Mucosa of stomach (tissue), 1 donor: ENCODE data around the gene PPWD1.
"Not testable (repeated sequence)": the region's sequence is repeated elsewhere in the genome, so short reads cannot be mapped to it uniquely, and the experiment has no call there.

Source experiments
- H3K27me3 ChIP-seq: one replicate; pipeline ENCODE4 v1.7.0; 2013; ENCODE audit warnings: mild to moderate bottlenecking, low read length; ENCODE audit not compliant: control insufficient read depth, insufficient read depth
- H3K36me3 ChIP-seq: one replicate; pipeline ENCODE4 v1.7.0; 2013; ENCODE audit warnings: low read length; ENCODE audit not compliant: control insufficient read depth, insufficient read depth
- H3K4me1 ChIP-seq: one replicate; pipeline ENCODE4 v1.7.0; 2013; ENCODE audit warnings: mild to moderate bottlenecking, low read length; ENCODE audit not compliant: control insufficient read depth, insufficient read depth
- H3K4me3 ChIP-seq: one replicate; pipeline ENCODE4 v1.7.0; 2013; ENCODE audit warnings: low read length
- H3K9ac ChIP-seq: one replicate; pipeline ENCODE4 v1.7.0; 2013; ENCODE audit warnings: mild to moderate bottlenecking, low read length, moderate library complexity
- H3K9me3 ChIP-seq: one replicate; pipeline ENCODE4 v1.7.0; 2013; ENCODE audit warnings: mild to moderate bottlenecking, low read length, moderate library complexity; ENCODE audit not compliant: control insufficient read depth
- donor health status: Pancreatic carcinoma.

The PPWD1 gene

GRCh38 chr5:65563777-65564176 is 681 bp downstream of the PPWD1 start:
- Histone ChIP-seq H3K9ac (peak overlapping the region; percentile 79), H3K4me1 (peaks cover 5% of the 10 kb centered on the region), H3K9me3 (no peaks in the 10 kb centered on the region), H3K4me3 (peak overlapping the region; percentile 89), H3K36me3 (no peaks in the 10 kb centered on the region), H3K27me3 (no peaks in the 10 kb centered on the region)

GRCh38 chr5:65566505-65566904 is 3.4 kb downstream of the PPWD1 start:
- no peak overlapping the region for H3K4me3 ChIP-seq
- H3K27me3 ChIP-seq: no peaks in the 10 kb centered on the region
- no peaks in the 10 kb centered on the region for H3K9me3 ChIP-seq
- peaks cover 4% of the 10 kb centered on the region for H3K36me3 ChIP-seq
- no peak overlapping the region for H3K9ac ChIP-seq
- peaks cover 5% of the 10 kb centered on the region for H3K4me1 ChIP-seq

- H3K9ac ChIP-seq: no peak overlapping the region
- no peaks in the 10 kb centered on the region for H3K9me3 ChIP-seq
- no peak overlapping the region for H3K4me3 ChIP-seq
- H3K36me3 ChIP-seq: peaks cover 4% of the 10 kb centered on the region
- H3K4me1 ChIP-seq: no peaks in the 10 kb centered on the region
- no peaks in the 10 kb centered on the region for H3K27me3 ChIP-seq
Measured at GRCh38 chr5:65570598-65571226, 7.6 kb downstream of the PPWD1 start.

GRCh38 chr5:65577141-65577540 is 14.0 kb downstream of the PPWD1 start:
- Histone ChIP-seq H3K36me3 (peaks cover 4% of the 10 kb centered on the region), H3K27me3 (no peaks in the 10 kb centered on the region), H3K9ac (no peak overlapping the region)

GRCh38 chr5:65588694-65589093 is 25.6 kb downstream of the PPWD1 start:
- Histone ChIP-seq H3K36me3 (no peaks in the 10 kb centered on the region), H3K27me3 (no peaks in the 10 kb centered on the region), H3K9me3 (no peaks in the 10 kb centered on the region), H3K9ac (no peak overlapping the region), H3K4me1 (no peaks in the 10 kb centered on the region), H3K4me3 (no peak overlapping the region)

More at GRCh38 chr5:65577141-65577540, 14.0 kb downstream of the PPWD1 start:
- H3K4me3 ChIP-seq: no peak overlapping the region
- no peaks in the 10 kb centered on the region for H3K9me3 ChIP-seq
- no peaks in the 10 kb centered on the region for H3K4me1 ChIP-seq

GRCh38 chr5:65601761-65602160 is 38.7 kb downstream of the PPWD1 start:
- not testable (repeated sequence) for H3K9me3 ChIP-seq, H3K36me3 ChIP-seq, H3K4me1 ChIP-seq, H3K27me3 ChIP-seq, H3K9ac ChIP-seq, H3K4me3 ChIP-seq

GRCh38 chr5:65611524-65611923 is 48.4 kb downstream of the PPWD1 start:
- Histone ChIP-seq H3K9me3 (no peaks in the 10 kb centered on the region), H3K4me1 (peaks cover 5% of the 10 kb centered on the region), H3K36me3 (no peaks in the 10 kb centered on the region), H3K9ac (no peak overlapping the region), H3K27me3 (no peaks in the 10 kb centered on the region), H3K4me3 (no peak overlapping the region)

- H3K9ac ChIP-seq: no peak overlapping the region
- no peaks in the 10 kb centered on the region for H3K27me3 ChIP-seq
- H3K4me1 ChIP-seq: peaks cover 5% of the 10 kb centered on the region
- H3K4me3 ChIP-seq: no peak overlapping the region
- no peaks in the 10 kb centered on the region for H3K36me3 ChIP-seq
- H3K9me3 ChIP-seq: no peaks in the 10 kb centered on the region
Measured at GRCh38 chr5:65612298-65612907, 49.3 kb downstream of the PPWD1 start.

GRCh38 chr5:65620021-65620420 is 56.9 kb downstream of the PPWD1 start:
- Histone ChIP-seq H3K9me3 (no peaks in the 10 kb centered on the region), H3K36me3 (no peaks in the 10 kb centered on the region), H3K4me3 (no peak overlapping the region), H3K9ac (no peak overlapping the region), H3K4me1 (peaks cover 6% of the 10 kb centered on the region), H3K27me3 (no peaks in the 10 kb centered on the region)

GRCh38 chr5:65621961-65622360 is 58.9 kb downstream of the PPWD1 start:
- peaks cover 12% of the 10 kb centered on the region for H3K4me1 ChIP-seq

GRCh38 chr5:65623482-65623881 is 60.4 kb downstream of the PPWD1 start:
- H3K27me3 ChIP-seq: no peaks in the 10 kb centered on the region
- H3K4me3 ChIP-seq: peak overlapping the region; percentile 97
- H3K9me3 ChIP-seq: no peaks in the 10 kb centered on the region
- H3K9ac ChIP-seq: peak overlapping the region; percentile 90
- H3K36me3 ChIP-seq: no peaks in the 10 kb centered on the region
- H3K4me1 ChIP-seq: peaks cover 12% of the 10 kb centered on the region

More at GRCh38 chr5:65621961-65622360, 58.9 kb downstream of the PPWD1 start:
- H3K4me3 ChIP-seq, H3K27me3 ChIP-seq, H3K36me3 ChIP-seq, H3K9me3 ChIP-seq, H3K9ac ChIP-seq: not testable (repeated sequence)

GRCh38 chr5:65624025-65624570 is 61.0 kb downstream of the PPWD1 start, which contains the start of gene TRIM23:
Gene TRIM23, minus strand, starts transcription at chr5:65624333. Its CDS starts 59 bp downstream, at chr5:65624274.
- H3K9ac ChIP-seq: peak within 1 kb of the TSS; percentile 90
- no peaks in the 10 kb centered on the region for H3K27me3 ChIP-seq
- H3K36me3 ChIP-seq: no peaks in the 10 kb centered on the region
- H3K4me3 ChIP-seq: peak within 1 kb of the TSS; percentile 97
- H3K4me1 ChIP-seq: peaks cover 12% of the 10 kb centered on the region
- H3K9me3 ChIP-seq: no peaks in the 10 kb centered on the region
